ENCODE data around the gene TBC1D14. TPM values are rescaled to one million over a fixed set of nuclear protein-coding genes. Genes with fewer than 3 reads are reported as not detected.
A peak's percentile ranks its signal among the peaks of the same experiment; 100 is the strongest.

Gene TBC1D14
- total and polyA plus RNA-seq, 2 of the 8 experiments (the other 6 are each of a cell fraction or from before 2014, with no cell fraction given): 45.6 to 48.2 TPM

DNA sequence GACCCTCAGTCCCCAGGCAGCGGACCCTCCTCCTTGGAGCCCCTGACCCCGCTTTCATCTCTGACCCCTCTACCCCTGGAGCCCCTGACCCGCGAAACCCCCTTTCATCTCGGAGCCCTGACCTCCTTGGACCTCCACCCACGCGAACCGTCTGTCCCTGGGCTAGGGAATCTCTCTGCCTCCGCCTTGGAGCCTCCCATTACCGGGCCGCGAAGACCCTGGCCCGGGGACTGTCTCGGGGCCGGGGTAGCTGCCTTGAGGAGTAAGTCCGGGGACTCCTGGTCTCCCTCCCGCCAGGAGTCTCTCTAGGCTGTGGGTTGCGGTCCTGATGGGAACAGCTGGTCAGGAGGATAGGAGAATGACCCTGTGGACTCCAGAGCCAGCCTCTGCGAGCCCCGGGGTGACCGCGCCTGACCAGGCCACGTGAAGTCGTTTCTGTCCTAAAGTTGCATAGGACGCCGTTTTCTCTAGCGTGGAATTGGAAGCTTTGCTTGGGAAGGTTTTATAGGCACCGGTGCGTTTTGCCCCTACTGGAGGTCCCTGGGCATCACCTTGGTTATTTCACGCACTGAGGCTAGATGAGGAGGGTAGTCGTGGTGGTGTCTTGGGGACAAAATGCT lies 824 bp downstream of the TBC1D14 start:
- no peaks in the 10 kb centered on the region for H3K36me3 ChIP-seq (ENCODE audit: control insufficient read depth in 2 of 4, insufficient read depth in 4 of 4, low read length in 3 of 4)
- no peak overlapping the region for H4K5ac ChIP-seq (ENCODE audit: insufficient read length, low read depth, low read length)
- no peak overlapping the region for H2BK5ac ChIP-seq (ENCODE audit: low read depth, low read length)
- H3K79me1 ChIP-seq (ENCODE audit: low read depth, low read length): peaks cover 12% of the 10 kb centered on the region
- no peak overlapping the region for H2BK15ac ChIP-seq (ENCODE audit: low read length)
- POLR2A ChIA-PET (ENCODE audit: partially characterized antibody): interaction anchor here (0.7 to 3.9 kb wide), 11 partner anchors 10 to 161 kb away, joined by 3 to 16 read pairs (median 4); no protein-coding TSS in a partner anchor
- peak overlapping the region; percentile 87 to 89 for H3K4me2 ChIP-seq (ENCODE audit: insufficient read depth in 1 of 2, low read depth in 2 of 2, low read length in 2 of 2)
- H3K14ac ChIP-seq (ENCODE audit: insufficient read length): no peak overlapping the region
- H3K9ac ChIP-seq (replicated peaks in 1 of 4; ENCODE audit: extremely low read depth in 1 of 4, low read depth in 3 of 4, low read length in 3 of 4): peak overlapping the region; percentile 34 to 74 (median 52); a peak in 5 of 7 replicates
- H3K27me3 ChIP-seq (replicated peaks in 1 of 4; ENCODE audit: control insufficient read depth in 3 of 4, extremely low read depth in 1 of 4, insufficient read depth in 3 of 4, low read length in 3 of 4): peaks cover 0 to 14% (median 5%) of the 10 kb centered on the region in 4 experiments; a peak in 4 of 7 replicates
- peak overlapping the region; percentile 53; the same call in 1 of the 2 replicates for H4K8ac ChIP-seq (ENCODE audit: extremely low read depth, insufficient read depth, low read length)
- H3K4me1 ChIP-seq (replicated peaks in 1 of 4; ENCODE audit: control insufficient read depth in 3 of 4, insufficient read depth in 4 of 4, low read length in 3 of 4): peaks cover 3 to 25% (median 11%) of the 10 kb centered on the region in 4 experiments
- peaks cover 10 to 17% of the 10 kb centered on the region in 2 experiments for H4K20me1 ChIP-seq (replicated peaks in 1 of 2; ENCODE audit: control insufficient read depth in 1 of 2, insufficient read depth in 2 of 2, low read length in 2 of 2)
- H3K4me3 ChIP-seq (ENCODE audit: extremely low read depth in 1 of 4, insufficient read depth in 2 of 4, low read depth in 3 of 4, low read length in 4 of 4): peak overlapping the region; percentile 58 to 92 (median 75)
- 0 out of 4 replicates have a peak, but pooled peaks of 1 of the 2 experiments have one; percentile 34 for TF ChIP-seq SIN3A (conservative IDR thresholded peaks at IDR 0.05 in 1 of 2, IDR thresholded peaks at IDR 0.05 in 1 of 2; ENCODE audit: low read depth in 1 of 2, low read length in 2 of 2)
- TF ChIP-seq CREB1 (IDR thresholded peaks at IDR 0.05): no peak
- TF ChIP-seq, protein P1, sequence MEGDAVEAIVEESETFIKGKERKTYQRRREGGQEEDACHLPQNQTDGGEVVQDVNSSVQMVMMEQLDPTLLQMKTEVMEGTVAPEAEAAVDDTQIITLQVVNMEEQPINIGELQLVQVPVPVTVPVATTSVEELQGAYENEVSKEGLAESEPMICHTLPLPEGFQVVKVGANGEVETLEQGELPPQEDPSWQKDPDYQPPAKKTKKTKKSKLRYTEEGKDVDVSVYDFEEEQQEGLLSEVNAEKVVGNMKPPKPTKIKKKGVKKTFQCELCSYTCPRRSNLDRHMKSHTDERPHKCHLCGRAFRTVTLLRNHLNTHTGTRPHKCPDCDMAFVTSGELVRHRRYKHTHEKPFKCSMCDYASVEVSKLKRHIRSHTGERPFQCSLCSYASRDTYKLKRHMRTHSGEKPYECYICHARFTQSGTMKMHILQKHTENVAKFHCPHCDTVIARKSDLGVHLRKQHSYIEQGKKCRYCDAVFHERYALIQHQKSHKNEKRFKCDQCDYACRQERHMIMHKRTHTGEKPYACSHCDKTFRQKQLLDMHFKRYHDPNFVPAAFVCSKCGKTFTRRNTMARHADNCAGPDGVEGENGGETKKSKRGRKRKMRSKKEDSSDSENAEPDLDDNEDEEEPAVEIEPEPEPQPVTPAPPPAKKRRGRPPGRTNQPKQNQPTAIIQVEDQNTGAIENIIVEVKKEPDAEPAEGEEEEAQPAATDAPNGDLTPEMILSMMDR (IDR thresholded peaks at IDR 0.05; ENCODE audit: control extremely low read depth in 1 of 3, insufficient read depth in 1 of 3, low read depth in 1 of 3, low read length in 3 of 3): peak in 1 of 3 experiments; percentile 58; a peak in 2 of 4 replicates
- no peak for TF ChIP-seq SP2 (IDR thresholded peaks at IDR 0.05; ENCODE audit: low read length)
- peak; percentile 69 for TF ChIP-seq KDM4A (IDR thresholded peaks at IDR 0.05; ENCODE audit: low read depth, low read length, severe bottlenecking)
- H2BK12ac ChIP-seq (ENCODE audit: low read depth, low read length): no peak overlapping the region
- FAIRE-seq (no peak), DNase-seq (ENCODE audit: low read depth in 1 of 2, low spot score in 2 of 2) (no peak)
- 40% methylated on average over 19 of the region's 31 CpGs; no CpG with 5 or more reads in 1 of the 2 experiments for WGBS, 2 experiments (ENCODE audit: extremely low coverage in 1 of 2, insufficient coverage in 1 of 2, insufficient read length in 1 of 2, insufficient replicate concordance in 2 of 2, low coverage in 1 of 2, low lambda C conversion rate in 2 of 2, missing lambda C conversion rate in 1 of 2)
- no peak overlapping the region for H3K23ac ChIP-seq (ENCODE audit: insufficient read length)
- H2BK20ac ChIP-seq (ENCODE audit: low read length): no peak overlapping the region
- H3K18ac ChIP-seq (ENCODE audit: extremely low read depth, low read length): peak overlapping the region; percentile 32
- no peak overlapping the region for H3K56ac ChIP-seq (replicated peaks; ENCODE audit: insufficient read length, low read depth, low read length)
- CTCF ChIA-PET (ENCODE audit: partially characterized antibody): interaction anchor here (0.7 to 9.7 kb wide), 13 partner anchors 14 to 191 kb away, joined by 3 to 56 read pairs (median 5); no protein-coding TSS in a partner anchor
- no peak overlapping the region for H2AFZ ChIP-seq (ENCODE audit: low read length)
- H3K79me2 ChIP-seq (ENCODE audit: control insufficient read depth in 1 of 2, insufficient read depth in 2 of 2, low read length in 2 of 2): peaks cover 0 to 43% of the 10 kb centered on the region in 2 experiments; a peak in 2 of 4 replicates
- no peaks in the 10 kb centered on the region for H3K9me3 ChIP-seq (ENCODE audit: insufficient read depth in 2 of 2, low read depth in 1 of 2, low read length in 1 of 2)
- peaks cover 11% of the 10 kb centered on the region for H3K23me2 ChIP-seq (ENCODE audit: low read depth, low read length)
- no peak overlapping the region for H3K27ac ChIP-seq (ENCODE audit: low read depth, low read length)
- no peak overlapping the region for H2AK5ac ChIP-seq (ENCODE audit: low read depth, low read length)
- no peak overlapping the region for H4K91ac ChIP-seq (replicated peaks; ENCODE audit: insufficient read length, low read length)
- H3K4ac ChIP-seq (replicated peaks; ENCODE audit: insufficient read length, low read depth, low read length): peak overlapping the region; percentile 14
- H2BK120ac ChIP-seq (replicated peaks; ENCODE audit: low read depth, low read length): no peak overlapping the region
